ENCODE data around the gene ST6GALNAC3. TPM values are rescaled to one million over a fixed set of nuclear protein-coding genes. Genes with fewer than 3 reads are reported as not detected.

ST6GALNAC3 gene
- total RNA-seq, 1 donor from 2014 or later: 7.3 TPM

DNA sequence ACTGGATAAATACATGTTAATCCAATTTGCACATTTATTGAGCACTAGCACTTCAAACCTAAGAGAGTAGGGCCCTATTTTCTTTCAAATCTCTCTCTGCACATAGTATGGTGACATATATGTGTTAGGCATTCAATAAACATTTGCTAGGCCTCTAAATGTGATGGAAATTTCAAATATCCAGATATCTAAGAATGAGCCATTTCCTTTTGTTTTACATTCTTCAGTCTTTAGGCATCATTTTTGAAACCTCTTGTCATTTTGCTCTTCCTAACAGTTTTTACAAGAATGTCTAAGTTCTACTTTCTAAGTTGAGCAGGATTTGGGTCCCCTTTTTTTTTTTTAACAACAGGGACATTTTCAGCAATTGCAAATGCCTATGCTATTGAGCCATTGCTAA is 397.0 kb downstream of the ST6GALNAC3 start:
- Mint-ChIP-seq H3K9me3 (ENCODE audit: unreplicated experiment) (no peaks in the 10 kb centered on the region), H3K27me3 (ENCODE audit: unreplicated experiment) (no peaks in the 10 kb centered on the region), H3K4me1 (ENCODE audit: unreplicated experiment) (no peaks in the 10 kb centered on the region), H3K36me3 (ENCODE audit: unreplicated experiment) (no peaks in the 10 kb centered on the region), H3K4me3 (ENCODE audit: unreplicated experiment) (no peak overlapping the region), H3K27ac (ENCODE audit: unreplicated experiment) (no peak overlapping the region)
- DNase-seq (ENCODE audit: extremely low spot score, unreplicated experiment): no peak
- TF ChIP-seq, protein P1, sequence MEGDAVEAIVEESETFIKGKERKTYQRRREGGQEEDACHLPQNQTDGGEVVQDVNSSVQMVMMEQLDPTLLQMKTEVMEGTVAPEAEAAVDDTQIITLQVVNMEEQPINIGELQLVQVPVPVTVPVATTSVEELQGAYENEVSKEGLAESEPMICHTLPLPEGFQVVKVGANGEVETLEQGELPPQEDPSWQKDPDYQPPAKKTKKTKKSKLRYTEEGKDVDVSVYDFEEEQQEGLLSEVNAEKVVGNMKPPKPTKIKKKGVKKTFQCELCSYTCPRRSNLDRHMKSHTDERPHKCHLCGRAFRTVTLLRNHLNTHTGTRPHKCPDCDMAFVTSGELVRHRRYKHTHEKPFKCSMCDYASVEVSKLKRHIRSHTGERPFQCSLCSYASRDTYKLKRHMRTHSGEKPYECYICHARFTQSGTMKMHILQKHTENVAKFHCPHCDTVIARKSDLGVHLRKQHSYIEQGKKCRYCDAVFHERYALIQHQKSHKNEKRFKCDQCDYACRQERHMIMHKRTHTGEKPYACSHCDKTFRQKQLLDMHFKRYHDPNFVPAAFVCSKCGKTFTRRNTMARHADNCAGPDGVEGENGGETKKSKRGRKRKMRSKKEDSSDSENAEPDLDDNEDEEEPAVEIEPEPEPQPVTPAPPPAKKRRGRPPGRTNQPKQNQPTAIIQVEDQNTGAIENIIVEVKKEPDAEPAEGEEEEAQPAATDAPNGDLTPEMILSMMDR (IDR thresholded peaks at IDR 0.05): no peak

DNA sequence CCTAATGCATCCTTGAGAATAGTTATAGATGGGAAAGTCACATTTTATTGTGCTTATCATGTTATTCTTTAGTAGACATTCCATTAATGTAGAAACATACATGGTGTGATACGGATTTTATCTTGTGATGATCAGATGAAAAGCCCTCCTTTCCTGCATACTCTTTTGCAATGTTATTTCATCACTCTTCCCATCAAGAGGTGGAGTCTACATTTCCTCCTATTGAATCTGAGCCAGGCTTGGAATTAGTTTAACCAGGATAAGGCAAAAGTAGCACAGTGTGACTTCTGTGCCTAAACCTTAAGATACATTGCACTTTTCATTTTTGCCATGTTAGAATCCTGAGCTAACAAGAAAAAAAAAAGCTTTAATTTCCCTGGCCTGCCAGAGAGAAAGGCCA is 399.0 kb downstream of the ST6GALNAC3 start:
- H3K36me3 Mint-ChIP-seq (ENCODE audit: unreplicated experiment): no peaks in the 10 kb centered on the region
- no peak overlapping the region for H3K27ac Mint-ChIP-seq (ENCODE audit: unreplicated experiment)
- no peaks in the 10 kb centered on the region for H3K9me3 Mint-ChIP-seq (ENCODE audit: unreplicated experiment)
- no peaks in the 10 kb centered on the region for H3K4me1 Mint-ChIP-seq (ENCODE audit: unreplicated experiment)
- H3K4me3 Mint-ChIP-seq (ENCODE audit: unreplicated experiment): no peak overlapping the region
- H3K27me3 Mint-ChIP-seq (ENCODE audit: unreplicated experiment): no peaks in the 10 kb centered on the region
- no peak for DNase-seq (ENCODE audit: extremely low spot score, unreplicated experiment)
- TF ChIP-seq, protein P1 (IDR thresholded peaks at IDR 0.05): no peak

DNA sequence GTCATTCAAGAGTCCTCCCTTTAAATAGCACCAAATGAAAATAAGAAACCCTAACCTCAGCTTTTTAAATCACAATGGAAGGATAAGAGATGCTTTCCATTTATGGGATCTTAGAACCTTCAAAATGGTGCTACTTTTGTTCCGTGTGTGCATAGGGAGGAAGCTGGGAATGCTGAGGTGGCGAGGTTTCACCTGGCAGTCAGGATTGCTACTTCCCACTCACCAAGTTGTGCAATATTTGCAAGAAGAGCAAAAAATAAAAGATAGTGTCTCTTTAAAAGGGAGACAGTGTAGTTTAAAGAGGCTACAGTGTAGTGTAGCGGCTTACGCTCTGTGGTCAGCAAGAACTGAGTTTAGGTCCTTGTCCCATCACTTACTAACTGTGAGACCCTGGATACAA is 400.4 kb downstream of the ST6GALNAC3 start:
- H3K4me3 Mint-ChIP-seq (ENCODE audit: unreplicated experiment): no peak overlapping the region
- TF ChIP-seq, protein P1 (IDR thresholded peaks at IDR 0.05): no peak
- H3K27ac Mint-ChIP-seq (ENCODE audit: unreplicated experiment): no peak overlapping the region
- DNase-seq (ENCODE audit: extremely low spot score, unreplicated experiment): no peak
- H3K9me3 Mint-ChIP-seq (ENCODE audit: unreplicated experiment): no peaks in the 10 kb centered on the region
- H3K27me3 Mint-ChIP-seq (ENCODE audit: unreplicated experiment): no peaks in the 10 kb centered on the region
- no peaks in the 10 kb centered on the region for H3K4me1 Mint-ChIP-seq (ENCODE audit: unreplicated experiment)
- H3K36me3 Mint-ChIP-seq (ENCODE audit: unreplicated experiment): no peaks in the 10 kb centered on the region

DNA sequence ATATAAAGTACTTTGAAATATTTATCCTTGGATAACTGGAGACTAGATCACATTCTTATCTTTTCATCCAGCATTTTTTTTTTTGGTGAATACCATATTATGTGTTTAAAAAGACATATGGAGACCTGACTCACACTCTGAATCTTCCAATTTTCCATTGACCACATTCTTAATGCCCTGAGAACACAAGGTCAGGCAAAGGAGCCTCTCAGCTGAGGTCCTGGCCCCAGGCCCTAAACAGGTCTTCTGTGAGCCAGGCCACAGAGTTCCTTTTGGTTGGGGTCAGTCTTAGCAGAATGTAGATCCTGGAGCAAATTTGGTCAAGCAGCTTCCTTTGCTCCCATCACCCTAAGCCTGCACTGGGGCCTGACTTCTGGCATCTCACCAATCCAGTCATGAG is 402.6 kb downstream of the ST6GALNAC3 start:
- no peaks in the 10 kb centered on the region for H3K9me3 Mint-ChIP-seq (ENCODE audit: unreplicated experiment)

DNA sequence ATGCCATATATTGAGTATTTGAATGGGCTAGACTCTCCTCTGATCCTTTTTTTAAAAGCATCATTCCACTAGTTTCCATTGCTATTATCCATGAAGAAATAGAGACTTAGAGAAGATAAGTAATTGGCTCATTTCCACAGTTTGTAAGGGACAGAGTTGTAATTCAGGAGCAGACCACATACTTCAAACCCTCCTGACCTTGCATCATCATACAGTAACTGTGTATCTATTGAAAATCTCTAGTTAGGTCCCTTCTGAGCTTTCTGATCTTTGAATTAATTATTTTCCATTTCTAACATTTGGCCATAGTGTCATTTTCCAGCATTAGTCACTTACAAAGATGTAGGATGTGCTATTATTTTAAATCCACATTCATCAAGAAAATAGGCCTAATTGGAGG is 406.3 kb downstream of the ST6GALNAC3 start:
- TF ChIP-seq, protein P1 (IDR thresholded peaks at IDR 0.05): no peak
- no peak for DNase-seq (ENCODE audit: extremely low spot score, unreplicated experiment)
- Mint-ChIP-seq H3K4me3 (ENCODE audit: unreplicated experiment) (no peak overlapping the region), H3K36me3 (ENCODE audit: unreplicated experiment) (no peaks in the 10 kb centered on the region), H3K9me3 (ENCODE audit: unreplicated experiment) (peaks cover 5% of the 10 kb centered on the region), H3K4me1 (ENCODE audit: unreplicated experiment) (no peaks in the 10 kb centered on the region), H3K27ac (ENCODE audit: unreplicated experiment) (no peak overlapping the region), H3K27me3 (ENCODE audit: unreplicated experiment) (no peaks in the 10 kb centered on the region)

More for the DNA sequence above, 402.6 kb downstream of the ST6GALNAC3 start:
- Mint-ChIP-seq H3K4me1 (ENCODE audit: unreplicated experiment) (no peaks in the 10 kb centered on the region), H3K27ac (ENCODE audit: unreplicated experiment) (no peak overlapping the region), H3K4me3 (ENCODE audit: unreplicated experiment) (no peak overlapping the region), H3K27me3 (ENCODE audit: unreplicated experiment) (no peaks in the 10 kb centered on the region), H3K36me3 (ENCODE audit: unreplicated experiment) (no peaks in the 10 kb centered on the region)
- TF ChIP-seq, protein P1 (IDR thresholded peaks at IDR 0.05): no peak
- no peak for DNase-seq (ENCODE audit: extremely low spot score, unreplicated experiment)
